Sigmoid colon (tissue), 4 donors: Measurements from ENCODE around the gene PLXNA4.

ENCODE experiments used
- CTCF ChIP-seq, 4 experiments: fragments of 450-650 bp in 3 of 4; fragments of 200-600 bp in 1 of 4; IDR thresholded peaks; one replicate each; pipeline ENCODE4 v1.5.1; 2016 to 2019; ENCODE audit warnings: antibody characterized with exemption in 4 of 4, mild to moderate bottlenecking in 3 of 4, moderate library complexity in 2 of 4
- POLR2A ChIP-seq, 2 donors: fragments of 450-650 bp; IDR thresholded peaks; one replicate each; pipeline ENCODE4 v1.6.1; 2016; ENCODE audit warnings: antibody characterized with exemption in 2 of 2, mild to moderate bottlenecking in 2 of 2, moderate library complexity in 2 of 2
- POLR2AphosphoS5 ChIP-seq, 4 donors: sonication (generic); formaldehyde crosslinking; IDR thresholded peaks; one replicate each; pipeline ENCODE4 v1.6.1; 2017; ENCODE audit warnings: antibody characterized with exemption in 4 of 4

GRCh38 chr7:132410861-132411541 lies 165.3 kb downstream of the PLXNA4 start:
- no peak for TF ChIP-seq POLR2A (IDR thresholded peaks at IDR 0.05)
- TF ChIP-seq CTCF (IDR thresholded peaks at IDR 0.05): no peak
- no peak for TF ChIP-seq POLR2AphosphoS5 (IDR thresholded peaks at IDR 0.05)
